NB4 (cell line): ENCODE results near the gene IL25.

Experiments
- POLR2A ChIP-seq: IDR thresholded peaks from 2 replicates; pipeline ENCODE4 v1.6.1; 2011; ENCODE audit warnings: mild to moderate bottlenecking; ENCODE audit not compliant: insufficient read length; ENCODE audit errors: extremely low read depth
- TF ChIP-seq, protein P1 (sequence below): IDR thresholded peaks from one replicate; pipeline ENCODE4 v1.5.1; 2012; ENCODE audit warnings: low read depth, low read length
- TF ChIP-seq, protein P2 (sequence below): IDR thresholded peaks from 2 replicates; pipeline ENCODE4 v1.6.1; 2011; ENCODE audit warnings: low read depth, low read length

DNA sequence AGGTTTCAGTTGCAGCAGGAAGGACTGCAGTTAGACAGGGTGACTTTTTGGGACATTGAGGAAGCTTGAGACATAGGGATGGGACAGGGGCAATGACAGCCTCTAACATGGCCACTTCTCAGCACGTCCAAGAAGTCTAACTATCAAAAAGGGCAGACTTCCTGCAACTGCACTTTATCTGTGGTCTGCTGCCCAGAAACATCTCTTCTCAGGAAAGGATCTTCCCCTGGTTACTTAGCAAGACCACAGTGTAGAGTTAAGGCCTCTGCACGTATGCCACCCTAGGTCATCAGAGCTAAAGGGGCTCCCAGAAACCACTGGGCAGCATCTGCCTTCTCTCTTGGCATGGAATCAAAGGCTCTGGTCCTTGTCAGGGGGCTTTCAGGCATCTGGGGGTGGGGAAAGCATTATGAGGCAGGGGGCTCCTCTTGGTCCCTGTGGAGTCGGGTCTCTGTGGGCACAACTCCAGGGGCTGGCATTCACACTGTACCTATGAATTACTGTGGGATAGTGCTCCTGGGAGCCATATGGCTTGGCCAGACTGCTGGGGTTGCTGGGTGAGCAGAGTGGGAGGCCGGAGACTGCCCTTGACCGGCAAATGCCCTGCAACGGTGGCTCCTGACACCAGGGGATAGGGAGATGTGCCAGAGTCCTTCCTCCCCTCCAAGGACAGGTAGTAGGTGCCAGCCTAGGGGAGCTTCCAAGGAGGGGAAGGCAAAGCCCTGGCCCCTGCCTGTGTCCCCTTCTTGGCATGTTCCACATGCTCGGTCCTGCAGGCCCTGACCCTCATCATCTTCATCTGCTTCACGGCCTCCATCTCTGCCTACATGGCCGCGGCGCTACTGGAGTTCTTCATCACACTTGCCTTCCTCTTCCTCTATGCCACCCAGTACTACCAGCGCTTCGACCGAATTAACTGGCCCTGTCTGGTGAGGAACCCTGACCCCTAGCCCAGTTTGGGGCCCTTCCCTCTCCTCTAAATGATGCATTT lies 5.3 kb downstream of the IL25 start:
- TF ChIP-seq POLR2A, result no peak
- TF ChIP-seq, protein P1, sequence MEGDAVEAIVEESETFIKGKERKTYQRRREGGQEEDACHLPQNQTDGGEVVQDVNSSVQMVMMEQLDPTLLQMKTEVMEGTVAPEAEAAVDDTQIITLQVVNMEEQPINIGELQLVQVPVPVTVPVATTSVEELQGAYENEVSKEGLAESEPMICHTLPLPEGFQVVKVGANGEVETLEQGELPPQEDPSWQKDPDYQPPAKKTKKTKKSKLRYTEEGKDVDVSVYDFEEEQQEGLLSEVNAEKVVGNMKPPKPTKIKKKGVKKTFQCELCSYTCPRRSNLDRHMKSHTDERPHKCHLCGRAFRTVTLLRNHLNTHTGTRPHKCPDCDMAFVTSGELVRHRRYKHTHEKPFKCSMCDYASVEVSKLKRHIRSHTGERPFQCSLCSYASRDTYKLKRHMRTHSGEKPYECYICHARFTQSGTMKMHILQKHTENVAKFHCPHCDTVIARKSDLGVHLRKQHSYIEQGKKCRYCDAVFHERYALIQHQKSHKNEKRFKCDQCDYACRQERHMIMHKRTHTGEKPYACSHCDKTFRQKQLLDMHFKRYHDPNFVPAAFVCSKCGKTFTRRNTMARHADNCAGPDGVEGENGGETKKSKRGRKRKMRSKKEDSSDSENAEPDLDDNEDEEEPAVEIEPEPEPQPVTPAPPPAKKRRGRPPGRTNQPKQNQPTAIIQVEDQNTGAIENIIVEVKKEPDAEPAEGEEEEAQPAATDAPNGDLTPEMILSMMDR, result no peak
- TF ChIP-seq, protein P2, sequence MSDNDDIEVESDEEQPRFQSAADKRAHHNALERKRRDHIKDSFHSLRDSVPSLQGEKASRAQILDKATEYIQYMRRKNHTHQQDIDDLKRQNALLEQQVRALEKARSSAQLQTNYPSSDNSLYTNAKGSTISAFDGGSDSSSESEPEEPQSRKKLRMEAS, result no peak
